ENCODE data around the gene CEP170B. TPM values are rescaled to one million over a fixed set of nuclear protein-coding genes. Genes with fewer than 3 reads are reported as not detected.

The CEP170B gene
- total and polyA plus RNA-seq, 2 of the 13 experiments (the other 11 are each of a cell fraction or from before 2014, with no cell fraction given) = 4.3 to 8.8 TPM

DNA sequence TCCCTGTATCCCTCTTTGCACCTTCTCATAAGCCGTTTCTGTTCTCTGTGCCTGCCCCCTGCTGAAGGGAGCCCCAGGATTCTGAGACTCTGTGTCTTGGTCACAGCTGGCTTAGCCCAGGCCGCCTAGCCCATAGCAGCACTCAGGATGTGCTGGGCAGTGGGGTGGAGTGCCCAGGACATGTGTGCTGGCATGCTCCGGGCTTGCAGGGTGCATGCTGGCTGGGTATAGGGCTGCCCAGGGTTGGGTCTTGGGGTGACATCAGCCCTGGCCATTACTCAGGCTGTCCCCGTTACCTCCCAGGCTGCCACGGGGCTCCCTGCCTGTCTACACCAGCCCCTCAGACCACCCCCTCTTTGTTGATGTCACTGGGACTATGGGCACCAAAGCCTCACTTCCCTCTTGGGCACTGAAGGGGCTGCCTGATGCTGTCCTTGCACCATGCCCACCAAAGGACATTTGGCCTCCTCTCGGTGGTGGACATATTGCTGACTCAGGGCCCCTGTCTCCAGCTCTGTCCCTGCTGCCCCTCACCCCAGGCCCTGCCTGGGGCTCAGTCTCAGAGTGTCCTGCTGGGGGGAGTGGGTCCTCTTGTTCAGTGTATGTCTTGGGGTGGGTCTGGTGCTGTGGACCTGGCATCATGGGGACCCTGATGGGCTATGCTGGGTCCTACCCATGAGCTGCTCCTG lies 2.4 kb downstream of the CEP170B start:
- TF ChIP-seq ZNF383 (CRISPR knock-in tag; IDR thresholded peaks at IDR 0.05; ENCODE audit: borderline replicate concordance) (no peak), POLR2A (IDR thresholded peaks at IDR 0.05; ENCODE audit: insufficient read depth in 1 of 2, low read depth in 2 of 2, low read length in 2 of 2) (no peak), NFRKB (IDR thresholded peaks at IDR 0.05) (no peak), ZNF577 (CRISPR knock-in tag; IDR thresholded peaks at IDR 0.05; ENCODE audit: borderline replicate concordance, low read depth) (no peak), MAFF (IDR thresholded peaks at IDR 0.05; ENCODE audit: low read depth, low read length) (peak; percentile 77), KLF9 (CRISPR knock-in tag; IDR thresholded peaks at IDR 0.05; ENCODE audit: low read depth) (no peak), MAFK (conservative IDR thresholded peaks at IDR 0.05 in 1 of 2, IDR thresholded peaks at IDR 0.05 in 1 of 2; ENCODE audit: low read length in 2 of 2) (peak; percentile 84 to 91), DPF2 (CRISPR knock-in tag; IDR thresholded peaks at IDR 0.05; ENCODE audit: borderline replicate concordance, low read depth) (no peak), GFI1 (CRISPR knock-in tag; IDR thresholded peaks at IDR 0.05; ENCODE audit: borderline replicate concordance) (no peak), FOXJ3 (CRISPR knock-in tag; IDR thresholded peaks at IDR 0.05; ENCODE audit: borderline replicate concordance) (no peak)
- TF ChIP-seq, protein P1, sequence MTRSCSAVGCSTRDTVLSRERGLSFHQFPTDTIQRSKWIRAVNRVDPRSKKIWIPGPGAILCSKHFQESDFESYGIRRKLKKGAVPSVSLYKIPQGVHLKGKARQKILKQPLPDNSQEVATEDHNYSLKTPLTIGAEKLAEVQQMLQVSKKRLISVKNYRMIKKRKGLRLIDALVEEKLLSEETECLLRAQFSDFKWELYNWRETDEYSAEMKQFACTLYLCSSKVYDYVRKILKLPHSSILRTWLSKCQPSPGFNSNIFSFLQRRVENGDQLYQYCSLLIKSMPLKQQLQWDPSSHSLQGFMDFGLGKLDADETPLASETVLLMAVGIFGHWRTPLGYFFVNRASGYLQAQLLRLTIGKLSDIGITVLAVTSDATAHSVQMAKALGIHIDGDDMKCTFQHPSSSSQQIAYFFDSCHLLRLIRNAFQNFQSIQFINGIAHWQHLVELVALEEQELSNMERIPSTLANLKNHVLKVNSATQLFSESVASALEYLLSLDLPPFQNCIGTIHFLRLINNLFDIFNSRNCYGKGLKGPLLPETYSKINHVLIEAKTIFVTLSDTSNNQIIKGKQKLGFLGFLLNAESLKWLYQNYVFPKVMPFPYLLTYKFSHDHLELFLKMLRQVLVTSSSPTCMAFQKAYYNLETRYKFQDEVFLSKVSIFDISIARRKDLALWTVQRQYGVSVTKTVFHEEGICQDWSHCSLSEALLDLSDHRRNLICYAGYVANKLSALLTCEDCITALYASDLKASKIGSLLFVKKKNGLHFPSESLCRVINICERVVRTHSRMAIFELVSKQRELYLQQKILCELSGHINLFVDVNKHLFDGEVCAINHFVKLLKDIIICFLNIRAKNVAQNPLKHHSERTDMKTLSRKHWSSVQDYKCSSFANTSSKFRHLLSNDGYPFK (CRISPR knock-in tag; IDR thresholded peaks at IDR 0.05; ENCODE audit: borderline replicate concordance) = peak; percentile 15; the same call in 1 of the 2 replicates
- H3K4me3 ChIP-seq (replicated peaks in 1 of 3; ENCODE audit: insufficient read depth in 1 of 3, low read depth in 2 of 3, low read length in 3 of 3) = no peak overlapping the region; a peak in 1 of 6 replicates
- peaks cover 5% of the 10 kb centered on the region; the same call in 1 of the 2 replicates for H4K20me1 ChIP-seq (ENCODE audit: insufficient read depth, low read length)
- H3K36me3 ChIP-seq (replicated peaks in 1 of 2; ENCODE audit: control insufficient read depth in 1 of 2, insufficient read depth in 2 of 2, low read length in 2 of 2) = peaks cover 2 to 8% of the 10 kb centered on the region in 2 experiments; a peak in 4 of 5 replicates
- no peaks in the 10 kb centered on the region for H3K9me3 ChIP-seq (ENCODE audit: low read length)
- no TSS peak for BruUV-seq (replicated peaks)
- POLR2A ChIA-PET = no interaction called here
- no peak overlapping the region for H3K9ac ChIP-seq (ENCODE audit: insufficient read depth, low read depth, low read length)
- 96% methylated on average over 3 of the region's 6 CpGs for WGBS (ENCODE audit: low lambda C conversion rate)
- H3K27ac ChIP-seq (ENCODE audit: extremely low read length, insufficient read depth, low read length) = no peak overlapping the region
- H3K27me3 ChIP-seq (ENCODE audit: control insufficient read depth in 1 of 2, insufficient read depth in 2 of 2, low read length in 2 of 2) = no peaks in the 10 kb centered on the region; a peak in 1 of 5 replicates
- no peak overlapping the region for H2AFZ ChIP-seq (ENCODE audit: low read length)
- no peak for DNase-seq (ENCODE audit: low spot score)
- ATAC-seq = no peak
- CTCF ChIA-PET (ENCODE audit: low intra/inter-chr PET ratio, low total read pairs) = no interaction called here
- H3K4me2 ChIP-seq (ENCODE audit: low read depth, low read length) = peak overlapping the region; percentile 76
- FAIRE-seq = no peak
- intact Hi-C loops (cut with micrococcal nuclease; ENCODE audit: unreplicated experiment) (no loop called here), in situ Hi-C loops (cut with HindIII; ENCODE audit: extremely low pct_ligation_motif_present, low pct_unique_long_range_greater_than_20kb) (loop anchor here (5.0 kb wide), 2 partner anchors 40 to 100 kb away; no protein-coding TSS in a partner anchor)
- H3K4me1 ChIP-seq (ENCODE audit: insufficient read depth, low read length) = peaks cover 25% of the 10 kb centered on the region
- peaks cover 32% of the 10 kb centered on the region for H3K79me2 ChIP-seq (ENCODE audit: insufficient read depth, low read length)
